NT2/D1 (cell line): ENCODE measurements around the gene ARSK.
A peak's percentile ranks its signal among the peaks of the same experiment; 100 is the strongest.
"Not testable (repeated sequence)": the region's sequence is repeated elsewhere in the genome, so short reads cannot be mapped to it uniquely, and the experiment has no call there.

Experiments
- DNase-seq: peaks from one replicate; pipeline ENCODE4 v3.0.0-alpha.2; 2011; ENCODE audit warnings: low read depth, low spot score
- H3K27me3 ChIP-seq: 2 replicates; pipeline ENCODE4 v1.6.0; 2011; ENCODE audit warnings: mild to moderate bottlenecking; ENCODE audit not compliant: insufficient read length, insufficient read depth
- H3K36me3 ChIP-seq: 2 replicates; pipeline ENCODE4 v1.6.1; 2011; ENCODE audit warnings: mild to moderate bottlenecking, low read length, mixed read lengths; ENCODE audit not compliant: insufficient read depth, insufficient read length
- H3K4me1 ChIP-seq: 2 replicates; pipeline ENCODE4 v1.5.1; 2011; ENCODE audit not compliant: insufficient read depth, insufficient read length
- H3K4me3 ChIP-seq: 2 replicates; pipeline ENCODE4 v1.5.1; 2011; ENCODE audit warnings: low read depth; ENCODE audit not compliant: insufficient read length
- H3K9ac ChIP-seq: 2 replicates; pipeline ENCODE4 v1.6.0; 2011; ENCODE audit warnings: low read depth; ENCODE audit not compliant: insufficient read length
- H3K9me3 ChIP-seq: 2 replicates; pipeline ENCODE4 v1.5.1; 2011; ENCODE audit warnings: mild to moderate bottlenecking, low read length; ENCODE audit not compliant: insufficient read depth
- SUZ12 ChIP-seq: IDR thresholded peaks from 2 replicates; pipeline ENCODE4 v1.6.1; 2011; ENCODE audit not compliant: insufficient read length, insufficient read depth; ENCODE audit errors: extremely low read depth
- YY1 ChIP-seq: IDR thresholded peaks from 2 replicates; pipeline ENCODE4 v1.6.1; 2011; ENCODE audit not compliant: insufficient read length, insufficient read depth
- ZNF274 ChIP-seq: IDR thresholded peaks from 2 replicates; pipeline ENCODE4 v1.6.1; 2011; ENCODE audit warnings: mild to moderate bottlenecking, low read depth, low read length

ARSK gene

DNA sequence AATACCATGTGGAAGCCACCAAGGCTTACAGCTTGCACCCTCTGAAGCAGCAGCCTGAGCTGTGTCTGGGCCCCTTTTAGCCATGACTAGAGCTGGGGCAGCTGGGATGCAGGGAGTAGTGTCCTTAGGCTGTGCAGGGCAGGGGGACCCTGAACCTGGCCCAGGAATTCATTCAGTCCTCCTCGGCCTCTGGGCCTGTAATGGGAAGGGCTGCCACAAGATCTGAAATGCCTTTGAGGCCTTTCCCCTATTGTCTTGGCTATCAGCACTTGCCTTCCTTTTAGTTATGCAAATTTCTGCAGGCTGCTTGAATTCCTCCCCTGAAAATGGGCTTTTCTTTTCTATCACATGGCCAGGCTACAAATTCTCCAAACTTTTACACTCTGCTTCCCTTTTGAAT is 74.0 kb downstream of the ARSK start:
- TF ChIP-seq SUZ12 (no peak), ZNF274 (no peak), YY1 (no peak)
- peaks cover 42% of the 10 kb centered on the region for H3K9me3 ChIP-seq
- DNase-seq = peak; percentile 47
- H3K9ac ChIP-seq = no peak overlapping the region
- H3K4me1 ChIP-seq = no peaks in the 10 kb centered on the region
- no peak overlapping the region for H3K4me3 ChIP-seq
- H3K36me3 ChIP-seq = no peaks in the 10 kb centered on the region
- H3K27me3 ChIP-seq = no peaks in the 10 kb centered on the region

- TF ChIP-seq SUZ12 (no peak), YY1 (no peak), ZNF274 (no peak)
- no peak overlapping the region for H3K4me3 ChIP-seq
- H3K27me3 ChIP-seq = no peaks in the 10 kb centered on the region
- no peaks in the 10 kb centered on the region for H3K36me3 ChIP-seq
- DNase-seq = no peak
- no peaks in the 10 kb centered on the region for H3K4me1 ChIP-seq
- H3K9ac ChIP-seq = no peak overlapping the region
- H3K9me3 ChIP-seq = peaks cover 42% of the 10 kb centered on the region
Observed at GRCh38 chr5:95630394-95630917, 75.6 kb downstream of the ARSK start.

DNA sequence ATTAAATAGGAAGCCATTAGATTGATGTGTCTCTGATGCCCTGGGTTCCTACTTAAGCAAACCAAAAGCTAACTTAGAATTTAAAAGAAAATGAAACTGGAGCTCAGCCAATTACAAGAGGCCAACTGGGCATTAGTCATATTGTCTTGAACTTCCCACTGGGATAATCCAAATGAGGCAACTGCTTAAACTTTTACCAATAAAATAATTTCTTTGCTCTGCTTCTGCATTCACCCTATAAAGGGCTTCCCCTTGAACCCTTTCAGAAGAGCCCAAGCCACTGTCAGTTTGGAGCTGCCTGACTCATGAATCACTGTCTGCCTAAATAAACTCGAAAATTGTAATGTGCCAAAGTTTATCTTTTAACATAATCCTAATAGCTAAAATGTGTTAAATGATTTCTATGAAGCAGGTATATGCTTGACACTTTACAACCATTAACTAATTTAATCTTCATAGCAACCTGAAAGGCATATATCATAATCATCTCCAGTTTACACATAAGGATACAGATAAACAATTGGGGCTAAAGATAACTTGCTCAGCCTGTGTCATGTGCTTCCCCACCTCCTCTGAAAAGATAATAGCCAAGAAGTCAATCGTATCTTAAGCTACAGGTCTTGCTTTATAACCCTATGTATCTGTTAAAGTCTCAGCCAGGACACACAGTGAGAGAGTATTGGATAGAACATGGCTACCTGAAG is 76.5 kb downstream of the ARSK start:
- no peak overlapping the region for H3K4me3 ChIP-seq
- H3K36me3 ChIP-seq = no peaks in the 10 kb centered on the region
- no peaks in the 10 kb centered on the region for H3K4me1 ChIP-seq
- H3K27me3 ChIP-seq = no peaks in the 10 kb centered on the region
- H3K9me3 ChIP-seq = peaks cover 41% of the 10 kb centered on the region
- TF ChIP-seq ZNF274 (no peak), SUZ12 (no peak), YY1 (no peak)
- no peak for DNase-seq
- H3K9ac ChIP-seq = no peak overlapping the region

- Histone ChIP-seq H3K4me1 (no peaks in the 10 kb centered on the region), H3K9me3 (peaks cover 34% of the 10 kb centered on the region), H3K9ac (no peak overlapping the region), H3K27me3 (no peaks in the 10 kb centered on the region), H3K36me3 (no peaks in the 10 kb centered on the region), H3K4me3 (no peak overlapping the region)
- no peak for DNase-seq
- TF ChIP-seq ZNF274 = no peak
- TF ChIP-seq YY1 = no peak
- TF ChIP-seq SUZ12 = no peak
Observed at GRCh38 chr5:95631991-95632675, 77.2 kb downstream of the ARSK start.

- peaks cover 26% of the 10 kb centered on the region for H3K9me3 ChIP-seq
- not testable (repeated sequence) for H3K9ac ChIP-seq, DNase-seq, H3K4me1 ChIP-seq, H3K27me3 ChIP-seq, H3K36me3 ChIP-seq, H3K4me3 ChIP-seq
Observed at GRCh38 chr5:95632942-95633341, 78.0 kb downstream of the ARSK start.

DNA sequence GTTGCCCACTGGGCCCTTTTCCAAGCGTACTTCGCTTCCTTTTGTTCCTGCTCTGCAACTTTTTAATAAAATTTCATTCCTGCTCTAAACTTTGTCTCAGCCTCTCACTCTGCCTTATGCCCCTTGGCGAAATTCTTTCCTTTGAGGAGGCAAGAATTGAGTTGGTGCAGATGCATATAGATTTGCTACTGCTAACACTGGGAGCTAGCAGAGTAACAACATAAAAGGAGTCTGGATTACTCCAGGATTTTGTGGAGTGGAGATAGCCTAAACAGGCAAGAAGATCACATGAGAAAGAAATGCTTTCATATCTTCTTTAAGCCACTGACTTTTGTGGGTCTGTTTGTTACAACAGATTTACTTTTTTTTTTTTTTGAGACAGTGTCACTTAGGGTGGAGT is 78.8 kb downstream of the ARSK start:
- Histone ChIP-seq H3K9ac (no peak overlapping the region), H3K36me3 (no peaks in the 10 kb centered on the region), H3K27me3 (no peaks in the 10 kb centered on the region), H3K4me3 (no peak overlapping the region), H3K4me1 (no peaks in the 10 kb centered on the region), H3K9me3 (peaks cover 19% of the 10 kb centered on the region; the same call in 1 of the 2 replicates)
- DNase-seq = no peak
- no peak for TF ChIP-seq YY1
- no peak for TF ChIP-seq ZNF274
- no peak for TF ChIP-seq SUZ12

GRCh38 chr5:95634081-95634480 is 79.2 kb downstream of the ARSK start:
- no peaks in the 10 kb centered on the region for H3K4me1 ChIP-seq
- peaks cover 15% of the 10 kb centered on the region; the same call in 1 of the 2 replicates for H3K9me3 ChIP-seq
- no peak for DNase-seq
- TF ChIP-seq ZNF274 (no peak), SUZ12 (no peak), YY1 (no peak)
- no peak overlapping the region for H3K4me3 ChIP-seq
- no peaks in the 10 kb centered on the region for H3K27me3 ChIP-seq
- H3K9ac ChIP-seq = no peak overlapping the region
- no peaks in the 10 kb centered on the region for H3K36me3 ChIP-seq
